DMS79 (cell line): ENCODE data around the gene SLC6A3.
"Not testable (repeated sequence)": the region's sequence is repeated elsewhere in the genome, so short reads cannot be mapped to it uniquely, and the experiment has no call there.

Source experiments
- DNase-seq: peaks from one replicate; lab custom pipeline; 2025; lab: John Stamatoyannopoulos, UW

The SLC6A3 gene

DNA sequence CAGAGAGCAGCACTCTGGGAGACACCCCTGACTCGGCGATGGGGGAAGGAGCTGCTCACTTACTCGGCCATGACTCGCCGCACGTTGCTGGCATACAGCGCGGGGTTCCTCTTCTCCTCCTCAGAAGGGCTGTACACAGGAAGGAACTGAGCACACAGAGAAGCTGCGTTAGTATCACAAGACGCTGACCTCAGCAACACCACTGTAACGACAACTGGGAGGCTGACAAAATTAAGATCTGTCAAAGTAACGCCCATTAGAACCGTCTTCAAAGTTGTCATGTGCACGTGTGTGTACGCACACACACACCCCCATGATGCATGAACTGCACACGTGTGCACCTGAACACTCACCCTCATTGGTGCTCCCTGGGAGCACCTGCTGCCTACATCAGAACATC, 32.1 kb upstream of the SLC6A3 start:
- DNase-seq: no peak

DNA sequence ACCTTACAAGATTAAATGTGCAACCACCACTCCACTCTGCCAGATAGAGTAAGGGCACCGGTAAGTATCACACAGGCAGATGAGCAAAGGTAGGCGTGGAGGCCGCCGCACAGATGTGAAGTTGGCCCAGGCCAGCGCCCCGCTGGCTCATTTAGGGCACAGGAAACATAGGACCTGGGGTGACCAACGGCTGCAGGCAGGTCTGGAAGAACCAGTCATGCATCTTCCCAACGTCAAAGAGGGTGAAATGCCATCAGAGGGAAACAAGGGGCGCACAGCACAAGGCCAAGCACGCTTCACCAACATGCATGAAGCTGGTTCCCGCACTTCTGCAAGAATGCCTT, 31.7 kb upstream of the SLC6A3 start:
- DNase-seq: no peak

DNA sequence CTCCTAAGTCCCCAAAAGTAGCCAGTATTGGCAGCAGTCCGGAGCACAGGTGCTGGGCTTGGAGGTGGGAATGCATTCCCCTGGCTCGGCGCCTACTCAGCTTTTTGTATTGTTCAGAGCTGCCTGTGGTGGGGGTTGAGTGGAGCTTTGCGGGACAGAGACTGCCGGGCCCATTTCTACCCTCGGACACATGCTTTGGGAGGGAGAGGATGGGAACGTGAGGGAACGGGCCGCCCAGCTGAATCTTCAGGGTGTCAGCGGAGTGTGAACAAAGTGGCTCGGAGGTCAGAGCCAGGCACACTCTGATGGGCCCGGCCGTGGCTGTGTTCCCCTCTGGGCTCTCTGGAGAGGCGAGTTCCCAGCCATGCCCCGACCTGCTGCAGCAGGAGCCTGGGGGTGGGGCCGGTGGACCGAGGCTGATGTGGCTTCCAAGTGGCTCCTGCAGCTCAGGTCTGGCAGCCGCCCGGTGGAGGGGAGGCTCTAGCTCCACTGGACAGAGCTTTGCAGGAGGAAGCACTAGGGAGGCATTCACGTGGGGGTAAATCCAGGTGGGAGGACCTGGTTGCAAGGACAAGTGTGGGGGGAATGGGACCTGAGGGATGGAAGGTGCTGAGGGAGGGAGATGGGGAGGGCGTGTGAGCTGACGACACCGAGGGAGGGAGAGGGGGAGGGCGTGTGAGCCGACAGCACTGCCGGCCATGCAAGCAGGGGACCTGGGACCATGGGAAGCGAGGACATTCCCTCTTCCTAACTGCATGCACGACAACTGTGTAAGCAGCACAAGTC, 31.1 kb upstream of the SLC6A3 start:
- DNase-seq: no peak

DNA sequence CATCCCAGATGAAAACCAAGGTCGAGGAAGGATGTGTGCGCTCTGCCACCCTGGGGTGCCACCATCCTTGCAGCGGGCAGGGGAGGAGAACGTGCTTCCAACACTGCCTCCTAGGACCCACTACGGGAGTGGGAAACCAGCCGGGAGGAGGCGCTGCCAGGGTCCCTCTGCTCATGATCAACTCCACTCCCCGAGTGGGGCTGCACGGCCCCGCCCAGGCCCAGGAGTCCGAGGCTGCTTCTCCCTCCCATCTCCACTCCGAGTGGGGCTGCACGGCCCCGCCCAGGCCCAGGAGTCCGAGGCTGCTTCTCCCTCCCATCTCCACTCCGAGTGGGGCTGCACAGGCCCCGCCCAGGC, 30.3 kb upstream of the SLC6A3 start:
- DNase-seq: not testable (repeated sequence)

DNA sequence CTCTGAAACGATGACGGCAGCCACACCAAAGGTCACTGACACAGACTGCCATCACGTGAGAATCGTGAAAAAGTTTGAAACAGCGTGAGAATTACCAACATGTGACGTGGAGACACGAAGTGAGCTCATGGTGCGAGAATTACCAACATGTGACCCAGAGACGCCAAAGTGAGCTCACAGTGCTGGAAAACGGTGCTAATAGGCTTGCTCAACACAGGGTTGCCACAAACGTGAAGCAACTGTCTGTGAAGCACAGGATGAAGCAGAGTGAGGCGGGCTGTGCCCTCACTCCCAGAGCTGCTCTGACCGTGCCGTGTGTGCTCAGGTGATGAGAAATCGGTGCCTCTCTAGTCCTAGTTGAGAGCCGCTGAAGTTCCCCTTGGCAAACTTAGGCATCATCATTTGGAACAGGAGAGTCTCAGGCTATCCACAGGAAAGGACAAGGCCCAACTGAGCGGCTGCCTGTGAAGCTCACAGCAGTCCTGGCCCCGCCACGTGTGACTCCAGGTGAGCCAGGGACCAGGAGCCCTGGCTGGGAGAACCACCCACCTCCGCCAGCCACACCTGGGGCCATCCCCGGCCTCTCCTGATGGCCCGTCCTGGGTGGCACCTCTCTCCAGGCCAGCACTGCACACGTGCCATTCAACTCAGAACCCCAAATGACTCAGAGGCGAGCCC, 29.8 kb upstream of the SLC6A3 start:
- DNase-seq: no peak

DNA sequence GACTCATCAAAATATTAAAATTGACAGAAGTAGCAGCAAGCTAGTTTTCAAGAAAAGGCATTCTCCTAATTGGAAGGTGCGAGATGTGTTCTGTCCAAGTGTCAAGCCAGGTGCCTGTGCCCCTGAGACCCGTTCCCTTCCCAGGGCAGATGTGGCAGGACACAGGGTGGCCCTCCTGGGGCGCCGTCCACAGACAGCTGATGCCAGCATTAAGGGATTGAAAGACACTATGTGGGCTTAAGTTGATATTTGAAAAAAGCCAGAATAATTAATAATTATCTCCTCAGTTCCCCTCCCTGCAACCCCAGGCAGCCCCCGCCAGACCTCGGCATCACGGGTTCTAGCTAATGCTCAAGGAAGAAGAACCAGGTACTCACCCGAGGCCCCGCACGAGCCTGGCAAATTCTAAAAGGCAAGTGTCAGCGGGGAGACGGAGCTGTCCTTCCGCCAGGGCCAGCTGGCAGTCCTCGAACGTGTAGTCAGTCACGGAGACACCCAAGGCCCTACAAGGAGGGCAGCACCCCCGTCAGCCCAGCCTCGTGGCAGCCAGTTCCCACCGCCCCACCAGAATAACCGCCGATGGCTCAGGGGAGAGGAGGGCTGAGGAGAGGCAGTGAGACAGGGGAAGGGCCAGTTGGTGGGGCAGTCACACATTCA, 29.1 kb upstream of the SLC6A3 start:
- no peak for DNase-seq

DNA sequence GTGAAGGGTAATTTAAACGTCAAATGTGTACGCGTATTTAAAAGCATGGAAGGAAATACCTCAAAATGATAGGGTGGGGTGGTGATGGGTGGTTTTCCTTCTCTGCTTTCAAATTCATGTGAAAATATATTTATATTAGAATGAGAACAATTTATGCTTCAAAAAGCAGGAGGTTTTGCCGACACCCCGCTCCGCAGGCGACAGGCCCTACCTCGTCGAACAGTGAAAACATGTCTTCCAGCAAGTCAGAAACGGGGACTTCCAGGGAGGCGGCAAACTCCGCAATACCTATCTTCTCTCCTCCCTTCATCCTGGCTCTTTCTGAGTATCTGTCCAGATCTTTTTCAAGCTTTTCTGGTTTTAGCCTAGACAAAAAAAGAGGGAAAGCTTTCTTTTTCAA, 28.5 kb upstream of the SLC6A3 start:
- DNase-seq: no peak

DNA sequence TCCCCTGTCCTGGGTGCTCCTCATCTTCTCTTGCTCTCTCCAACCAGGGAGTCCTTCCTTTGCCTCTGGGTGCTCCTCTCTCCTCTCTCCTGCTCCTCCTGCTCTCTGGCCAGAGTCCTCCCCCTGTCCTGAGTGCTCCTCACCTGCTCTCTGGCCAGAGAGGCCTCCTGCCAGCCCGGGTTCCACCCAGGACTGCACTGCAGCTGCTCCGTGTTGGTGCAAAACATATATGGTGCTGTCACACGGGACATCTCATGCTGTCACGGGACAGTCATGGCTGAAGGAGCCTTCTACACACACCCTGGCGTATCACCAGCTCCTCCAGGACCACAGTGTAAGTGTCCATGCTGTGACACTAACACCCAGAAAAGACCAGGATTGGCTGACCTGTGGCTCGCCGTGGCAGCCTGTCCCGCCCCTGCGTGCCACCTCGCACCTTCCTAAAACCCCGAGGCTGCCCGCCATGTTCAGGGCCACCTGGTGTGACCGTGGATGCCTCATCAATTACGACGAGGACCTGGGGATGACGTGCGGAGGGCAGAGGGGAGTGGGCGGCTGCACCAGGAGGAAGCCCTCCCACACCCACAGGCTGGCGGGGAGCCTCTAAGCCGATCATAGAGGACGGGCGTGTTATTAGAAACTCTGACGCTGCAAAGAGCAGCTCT, 27.9 kb upstream of the SLC6A3 start:
- DNase-seq: no peak

DNA sequence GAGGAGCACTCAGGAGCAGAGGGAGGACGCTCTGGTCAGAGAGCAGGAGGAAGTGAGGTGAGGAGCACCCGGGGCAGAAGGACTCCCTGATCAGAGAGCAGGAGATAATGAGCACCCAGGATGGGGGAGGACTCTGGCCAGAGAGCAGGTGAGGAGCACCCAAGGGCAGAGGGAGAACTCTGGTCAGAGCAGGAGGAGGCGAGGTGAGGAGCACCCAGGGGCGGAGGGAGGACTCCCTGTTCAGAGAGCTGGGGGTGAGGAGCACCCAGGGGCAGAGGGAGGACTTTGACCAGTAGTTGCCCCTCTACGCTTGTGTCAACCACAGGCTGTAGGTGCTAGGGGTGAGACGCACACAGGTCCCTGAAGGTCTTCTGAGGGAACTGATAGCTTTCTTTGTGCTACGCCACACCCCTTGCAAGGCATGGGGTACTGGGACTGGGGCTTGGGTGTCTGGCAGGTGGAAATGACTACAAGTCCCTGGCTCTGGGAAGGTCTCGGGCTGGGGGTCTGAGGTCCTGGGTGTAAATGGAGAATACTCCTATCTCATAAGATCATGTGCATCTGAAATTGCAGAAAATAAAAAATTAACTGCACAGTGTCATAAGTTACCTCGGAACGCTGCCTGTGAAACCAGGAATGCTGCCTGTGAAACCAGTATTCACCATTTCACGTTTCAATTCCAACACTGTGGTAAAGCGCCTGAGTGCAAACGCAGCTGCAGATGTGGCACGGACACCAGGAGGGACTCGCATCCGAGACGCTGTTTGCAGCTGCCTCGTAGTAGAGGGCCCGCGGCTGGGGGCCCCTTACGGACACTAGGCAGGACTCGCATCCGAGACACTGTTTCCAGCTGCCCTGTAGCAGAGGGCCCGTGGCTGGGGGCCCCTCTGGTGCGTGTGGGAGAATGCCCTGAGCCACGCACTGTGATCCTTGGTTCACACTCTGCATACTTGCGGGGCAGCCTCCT, 27.0 kb upstream of the SLC6A3 start:
- no peak for DNase-seq

DNA sequence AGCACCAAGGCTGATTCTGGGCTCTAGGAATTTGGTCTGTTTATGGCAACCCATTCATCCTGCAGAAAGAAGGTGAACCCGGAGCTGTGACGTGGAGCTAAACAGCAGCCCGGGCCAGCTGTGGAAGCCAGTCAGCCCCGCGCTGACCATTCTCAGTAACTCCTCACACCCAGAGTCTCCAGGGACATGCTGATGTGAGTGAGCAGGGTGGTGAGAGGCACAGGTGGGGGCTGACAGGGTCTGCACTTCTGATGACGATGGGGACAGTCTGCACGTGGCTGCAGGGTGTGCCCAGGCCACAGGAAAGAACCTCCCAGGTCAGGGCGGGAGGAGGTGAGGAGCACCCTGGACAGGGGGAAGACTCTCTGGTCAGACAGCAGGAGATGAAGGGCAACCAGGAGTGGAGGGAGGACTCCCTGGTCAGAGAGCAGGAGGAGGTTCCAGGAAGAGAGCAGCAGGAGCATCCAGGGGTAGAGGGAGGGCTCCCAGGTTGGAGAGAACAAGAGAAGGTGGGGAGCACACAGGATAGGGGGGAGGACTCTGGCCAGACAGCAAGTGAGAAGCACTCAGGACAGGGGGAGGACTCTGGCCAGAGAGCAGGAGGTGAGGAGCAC, 26.1 kb upstream of the SLC6A3 start:
- no peak for DNase-seq

DNA sequence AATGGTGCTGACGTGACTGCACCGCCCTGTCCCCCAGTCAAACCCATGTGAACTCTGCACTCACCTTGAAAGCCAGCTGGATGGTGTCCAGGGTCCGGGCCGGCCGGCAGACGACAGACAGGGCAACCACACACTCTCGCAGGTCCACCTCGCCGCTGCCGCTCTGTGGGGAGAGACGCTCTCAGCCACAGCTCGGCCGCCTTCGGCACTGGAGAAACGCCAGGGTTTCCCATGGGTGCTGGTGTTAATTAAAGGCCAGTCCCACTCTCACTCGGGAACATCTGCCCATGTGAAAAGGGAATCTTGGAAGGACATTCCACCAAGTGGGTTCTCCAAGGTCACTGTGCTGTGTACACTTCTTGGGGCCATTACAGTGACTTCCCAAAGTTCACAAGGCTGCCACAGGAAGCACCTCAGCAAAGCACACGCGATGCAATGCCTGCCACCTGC, 25.5 kb upstream of the SLC6A3 start:
- DNase-seq: no peak

DNA sequence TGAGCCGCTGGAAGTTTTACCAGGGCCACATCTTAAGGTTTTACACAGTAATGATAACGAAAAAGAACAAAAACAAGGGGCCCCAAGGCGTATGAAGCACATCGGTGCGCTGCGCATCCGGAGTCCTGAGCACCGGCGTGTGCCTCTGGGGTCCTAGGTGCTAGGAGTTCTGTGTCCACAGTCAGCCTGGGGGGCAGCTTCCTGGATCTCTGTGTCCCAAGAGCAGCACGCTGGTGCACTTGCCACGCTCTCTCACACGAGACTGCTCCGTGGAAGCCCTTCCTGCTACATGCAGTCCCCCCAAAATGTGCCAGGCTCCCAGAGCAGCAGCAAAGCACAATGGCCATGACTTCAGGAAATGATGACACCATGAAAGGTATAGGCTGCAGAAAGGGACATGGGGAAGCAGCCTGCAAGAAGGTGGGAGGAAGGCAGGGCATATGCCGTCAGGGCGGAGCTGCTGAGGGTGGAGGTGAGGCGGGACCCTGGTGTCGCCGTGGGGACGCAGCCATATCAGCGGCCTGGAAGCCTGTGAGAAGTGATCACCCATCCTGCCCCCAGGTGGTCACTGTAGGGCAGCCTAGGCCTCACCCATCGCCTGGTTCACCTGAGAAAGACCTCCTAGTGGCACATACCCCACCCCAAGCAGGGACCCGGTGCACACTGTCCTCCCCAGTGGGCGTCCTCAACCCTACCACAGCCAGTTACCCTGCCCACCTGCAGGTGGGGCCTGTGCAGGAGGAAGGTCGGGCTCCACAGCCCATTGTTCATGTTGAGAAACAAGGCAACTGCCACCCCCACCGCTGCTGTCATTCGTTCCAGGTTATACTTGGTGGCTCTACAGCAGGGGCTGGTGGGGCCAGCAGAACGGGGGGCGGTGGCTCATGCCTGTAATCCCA, 23.6 kb upstream of the SLC6A3 start:
- no peak for DNase-seq

DNA sequence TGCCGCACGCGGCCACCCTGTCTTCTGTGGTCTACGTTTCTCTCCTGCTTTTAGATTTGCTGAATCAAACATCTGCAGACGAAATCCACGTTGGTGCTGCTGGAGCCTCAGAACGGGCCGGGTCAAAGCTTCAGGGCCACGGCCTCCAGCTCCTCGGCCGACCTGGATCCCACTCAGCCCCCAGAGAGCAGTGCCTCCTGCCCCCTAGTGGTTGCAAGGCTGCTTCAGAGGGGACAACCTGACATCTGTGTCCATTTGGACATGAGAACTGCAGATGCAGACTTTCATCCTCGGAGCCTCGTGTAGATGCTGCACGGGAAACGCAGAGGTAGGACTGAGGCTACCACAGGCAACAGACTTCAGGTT, 23.0 kb upstream of the SLC6A3 start:
- DNase-seq: no peak

DNA sequence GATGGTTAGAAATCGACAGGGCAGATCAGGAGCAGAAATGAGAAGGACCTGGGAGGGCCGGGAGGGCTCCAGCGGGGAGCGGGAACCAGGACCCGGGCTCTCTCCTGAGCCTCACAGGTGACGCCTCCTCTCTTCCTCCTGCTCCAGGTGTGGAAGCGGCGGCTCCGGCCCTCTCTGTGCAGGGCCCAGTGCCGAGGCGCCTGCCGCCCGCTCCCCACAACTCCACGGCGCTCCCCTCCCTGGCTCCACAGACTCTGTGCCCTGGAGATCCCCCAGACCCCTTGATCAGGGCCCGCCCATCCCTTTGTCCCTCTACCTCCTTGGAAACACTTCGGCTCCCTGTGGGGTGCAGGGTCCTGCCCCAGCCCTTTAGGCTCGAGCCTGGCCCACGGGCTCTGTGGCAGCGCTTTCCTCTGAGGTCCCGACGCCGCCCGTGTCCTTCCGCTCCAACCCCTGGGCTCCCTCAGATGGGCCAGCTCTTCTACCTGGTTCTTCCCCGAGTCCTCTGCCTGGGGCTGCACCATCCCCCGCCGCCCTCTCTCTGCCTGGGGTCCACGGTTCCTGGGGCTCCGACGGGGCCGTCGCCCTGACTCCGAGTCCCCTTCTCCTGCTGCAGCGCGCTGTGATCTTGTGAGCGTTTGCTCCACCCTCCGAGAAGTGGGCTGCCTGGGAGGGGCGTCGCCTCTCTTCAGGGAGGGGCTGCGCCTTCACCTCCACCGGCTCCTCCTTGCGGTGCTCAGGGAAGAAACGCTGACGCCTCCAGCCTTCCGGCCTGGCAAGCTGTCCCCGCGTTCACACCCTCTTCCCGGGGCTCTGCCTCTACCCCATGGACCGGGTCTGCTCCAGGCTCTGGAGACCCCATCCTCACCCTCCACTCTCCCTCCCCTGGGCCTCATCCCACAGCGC, 22.4 kb upstream of the SLC6A3 start:
- no peak for DNase-seq

DNA sequence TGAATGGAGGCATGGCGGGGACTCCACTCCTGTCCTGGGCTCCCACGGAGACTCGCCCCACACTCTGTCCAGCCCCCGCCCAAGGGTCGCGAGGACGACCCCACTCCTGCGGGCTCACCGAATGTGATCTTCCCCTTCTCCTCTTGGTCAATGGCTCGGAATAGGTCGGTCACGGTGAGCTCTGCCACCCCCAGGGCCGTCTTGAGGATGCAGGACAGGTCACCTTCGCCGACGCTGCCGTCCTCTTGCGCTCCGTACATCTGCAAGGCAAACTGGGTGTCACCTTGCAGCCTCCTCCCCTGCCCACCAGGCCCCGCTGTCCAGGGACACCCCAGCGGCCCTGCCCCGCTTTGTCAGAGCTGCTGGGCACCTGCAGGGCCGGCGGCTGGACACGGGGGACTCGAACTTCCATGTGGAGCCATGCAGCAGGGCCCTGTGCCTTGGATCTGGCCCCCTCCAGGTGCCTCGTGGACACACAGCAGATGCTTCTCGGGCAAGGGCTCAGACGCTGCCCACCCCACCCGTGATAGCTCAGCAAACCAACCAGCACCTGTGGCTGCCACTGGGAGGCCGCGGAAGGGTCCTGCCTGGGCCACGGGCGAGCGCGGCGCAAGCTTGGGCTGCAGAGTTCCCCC, 21.5 kb upstream of the SLC6A3 start:
- DNase-seq: no peak

DNA sequence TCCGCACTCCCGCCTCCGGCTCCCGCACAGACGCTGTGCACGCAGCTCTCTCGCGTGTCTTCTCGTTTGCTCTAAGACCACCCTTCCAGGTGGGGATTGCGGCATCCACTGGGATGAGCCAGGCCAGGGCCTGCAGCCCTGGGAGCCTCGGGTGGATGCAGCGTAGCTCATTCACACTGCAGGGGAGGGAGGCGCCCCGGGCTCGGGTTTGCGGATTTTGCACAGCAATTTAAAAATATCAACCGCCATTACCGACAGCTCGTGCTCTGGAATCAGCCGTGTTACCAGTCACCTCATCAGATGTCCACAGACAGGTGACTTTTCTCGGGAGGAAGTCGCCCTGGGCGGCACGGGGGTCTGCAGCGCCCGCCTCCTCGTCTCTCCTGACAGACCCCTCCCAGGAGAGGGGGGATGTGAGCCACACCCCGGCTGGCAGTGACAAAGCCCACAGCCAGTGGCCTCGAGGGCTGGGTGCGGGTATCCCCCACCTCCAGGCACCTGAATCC, 20.8 kb upstream of the SLC6A3 start:
- DNase-seq: no peak

DNA sequence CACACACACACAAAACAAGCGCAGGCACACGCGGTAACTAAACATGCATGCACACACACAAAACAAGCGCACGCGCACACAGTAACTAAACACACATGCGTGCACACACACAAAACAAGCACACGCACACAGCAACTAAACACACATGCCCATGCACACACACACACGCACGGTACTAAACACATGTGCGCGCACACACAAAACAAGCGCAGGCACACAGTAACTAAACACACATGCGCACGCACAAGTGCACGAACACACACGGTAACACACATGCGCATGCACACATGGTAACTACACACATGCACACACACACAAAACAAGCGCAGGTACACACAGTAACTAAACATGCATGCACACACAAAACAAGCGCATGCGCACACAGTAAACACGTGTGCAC, 19.9 kb upstream of the SLC6A3 start:
- DNase-seq: no peak

DNA sequence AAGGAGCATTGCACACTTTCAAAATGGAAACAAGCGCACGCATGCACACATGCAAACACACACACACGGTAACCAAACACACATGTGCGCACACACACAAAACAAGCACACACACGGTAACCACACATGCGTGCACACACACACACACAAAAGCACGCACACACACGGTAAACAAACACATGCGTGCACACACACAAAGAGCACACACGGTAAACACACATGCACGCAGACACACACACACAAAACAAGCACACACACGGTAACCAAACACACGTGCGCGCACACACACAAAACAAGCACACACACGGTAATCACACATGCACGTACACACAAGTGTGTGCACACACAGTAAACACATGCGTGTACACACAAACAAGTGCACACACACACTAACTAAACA, 19.3 kb upstream of the SLC6A3 start:
- no peak for DNase-seq

DNA sequence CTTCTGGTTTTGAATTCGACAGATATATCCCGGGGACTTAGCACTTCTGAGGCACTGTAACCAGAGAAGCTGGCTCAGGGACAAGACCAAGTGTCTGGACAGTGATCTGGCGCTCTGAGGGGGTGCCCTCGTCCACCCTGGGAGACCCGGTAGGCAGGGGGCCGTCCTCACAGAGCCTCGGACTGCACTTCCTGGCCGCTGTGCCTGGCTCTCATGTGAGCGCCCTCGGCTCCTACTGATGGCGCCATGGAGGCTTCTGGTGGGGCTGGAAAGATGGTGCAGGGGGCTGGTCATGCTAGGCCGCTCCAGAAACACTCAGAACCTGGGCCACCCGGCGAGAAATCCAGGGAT, 18.8 kb upstream of the SLC6A3 start:
- no peak for DNase-seq
